DND-41 (cell line): ENCODE results near the gene GALM.

Experiments used
- CTCF ChIP-seq: IDR thresholded peaks from 2 replicates; pipeline ENCODE4 v1.5.1; 2012; ENCODE audit warnings: borderline replicate concordance, low read length, moderate library complexity, mild to moderate bottlenecking; ENCODE audit not compliant: poor library complexity, severe bottlenecking; ENCODE audit errors: extremely low read depth
- EZH2 ChIP-seq: IDR thresholded peaks from 3 replicates; pipeline ENCODE4 v1.6.1; 2012; ENCODE audit warnings: borderline replicate concordance, low read depth, mild to moderate bottlenecking, moderate library complexity, low read length, inconsistent platforms; ENCODE audit not compliant: severe bottlenecking

DNA sequence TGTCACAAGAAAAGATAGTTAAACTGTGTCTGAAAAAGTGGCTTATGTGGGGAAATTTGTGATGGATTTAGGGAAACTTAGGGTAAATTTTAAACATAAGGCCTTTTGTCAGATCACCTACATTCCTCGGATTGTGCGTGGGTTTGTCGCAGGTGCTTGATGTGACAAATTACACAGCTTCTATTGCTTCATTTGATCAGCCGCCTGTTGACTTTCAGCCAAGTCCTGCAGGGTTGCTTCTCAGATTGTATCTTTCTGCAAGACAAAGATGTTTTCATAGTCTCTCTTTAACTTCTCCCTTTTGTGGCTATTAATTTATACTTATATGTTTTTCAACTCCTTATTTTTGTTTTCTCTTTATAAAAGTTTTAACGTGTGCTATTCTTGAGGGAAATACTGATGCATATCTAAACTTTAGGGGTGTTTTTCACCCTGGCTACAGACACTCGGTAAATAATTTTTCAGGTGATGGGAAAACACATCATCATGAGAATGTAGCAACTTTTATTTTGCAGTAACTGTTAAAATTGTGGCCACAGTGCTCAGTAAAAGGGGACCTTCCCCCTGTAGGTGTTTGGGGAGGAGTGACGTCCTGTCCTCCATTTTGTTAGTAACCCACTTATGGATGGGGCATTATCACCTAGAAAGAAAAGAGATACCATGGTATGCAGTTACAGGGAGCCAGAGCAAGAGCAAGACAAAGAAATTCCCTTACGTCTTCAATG is 31.4 kb downstream of the GALM start:
- TF ChIP-seq CTCF (no peak), EZH2 (no peak)
